Testis (tissue), 2 donors: ENCODE data around the gene LENG8.

Experiments
- POLR2A ChIP-seq: fragments of 450-650 bp; IDR thresholded peaks from one replicate; pipeline ENCODE4 v1.6.1; 2017; ENCODE audit warnings: antibody characterized with exemption, mild to moderate bottlenecking, moderate library complexity
- TF ChIP-seq, protein P1 (sequence below), 3 experiments: fragments of 450-650 bp in 2 of 3; fragments of 200-600 bp in 1 of 3; sonication (generic) in 1 of 3; IDR thresholded peaks; one replicate each; pipeline ENCODE4 v1.5.1; 2016 to 2019; ENCODE audit warnings: antibody characterized with exemption in 3 of 3, mild to moderate bottlenecking in 2 of 3, moderate library complexity in 1 of 3

DNA sequence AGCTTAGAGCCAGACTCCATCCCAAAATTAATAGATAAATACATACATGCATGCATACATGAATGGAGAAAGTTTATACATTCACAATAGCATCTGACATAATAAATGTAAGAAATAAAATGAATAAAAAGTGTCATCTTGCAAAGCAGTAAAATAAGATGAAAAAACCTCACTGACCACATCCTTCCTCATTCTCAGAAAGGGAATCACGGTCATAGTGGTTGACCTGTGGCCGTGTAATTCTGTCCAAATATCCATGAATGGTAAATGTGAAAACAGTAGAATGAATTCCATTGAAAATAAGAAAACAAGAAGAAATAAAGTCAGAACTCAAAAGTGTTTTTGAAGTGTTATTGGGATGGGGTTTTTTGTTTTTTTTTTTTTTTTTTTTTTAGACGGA, 33.9 kb downstream of the LENG8 start:
- TF ChIP-seq, protein P1, sequence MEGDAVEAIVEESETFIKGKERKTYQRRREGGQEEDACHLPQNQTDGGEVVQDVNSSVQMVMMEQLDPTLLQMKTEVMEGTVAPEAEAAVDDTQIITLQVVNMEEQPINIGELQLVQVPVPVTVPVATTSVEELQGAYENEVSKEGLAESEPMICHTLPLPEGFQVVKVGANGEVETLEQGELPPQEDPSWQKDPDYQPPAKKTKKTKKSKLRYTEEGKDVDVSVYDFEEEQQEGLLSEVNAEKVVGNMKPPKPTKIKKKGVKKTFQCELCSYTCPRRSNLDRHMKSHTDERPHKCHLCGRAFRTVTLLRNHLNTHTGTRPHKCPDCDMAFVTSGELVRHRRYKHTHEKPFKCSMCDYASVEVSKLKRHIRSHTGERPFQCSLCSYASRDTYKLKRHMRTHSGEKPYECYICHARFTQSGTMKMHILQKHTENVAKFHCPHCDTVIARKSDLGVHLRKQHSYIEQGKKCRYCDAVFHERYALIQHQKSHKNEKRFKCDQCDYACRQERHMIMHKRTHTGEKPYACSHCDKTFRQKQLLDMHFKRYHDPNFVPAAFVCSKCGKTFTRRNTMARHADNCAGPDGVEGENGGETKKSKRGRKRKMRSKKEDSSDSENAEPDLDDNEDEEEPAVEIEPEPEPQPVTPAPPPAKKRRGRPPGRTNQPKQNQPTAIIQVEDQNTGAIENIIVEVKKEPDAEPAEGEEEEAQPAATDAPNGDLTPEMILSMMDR (IDR thresholded peaks at IDR 0.05), result no peak
- TF ChIP-seq POLR2A, result no peak
